Esophagus muscularis mucosa (tissue), 4 donors: ENCODE data around the gene TK2.

Experiments
- CTCF ChIP-seq, 3 experiments: fragments of 200-600 bp in 2 of 3; fragments of 450-650 bp in 1 of 3; sonication (generic) in 2 of 3; IDR thresholded peaks; one replicate each; pipeline ENCODE4 v1.5.1; 2017 to 2019; ENCODE audit warnings: antibody characterized with exemption in 3 of 3, mild to moderate bottlenecking in 2 of 3, moderate library complexity in 1 of 3
- EP300 ChIP-seq: sonication (generic); formaldehyde crosslinking; IDR thresholded peaks from one replicate; pipeline ENCODE4 v1.6.1; 2017; ENCODE audit warnings: antibody characterized with exemption
- POLR2A ChIP-seq: fragments of 450-650 bp; IDR thresholded peaks from one replicate; pipeline ENCODE4 v1.6.1; 2017; ENCODE audit warnings: antibody characterized with exemption, moderate library complexity, mild to moderate bottlenecking, low read depth
- POLR2AphosphoS5 ChIP-seq, 2 donors: sonication (generic); formaldehyde crosslinking; IDR thresholded peaks; one replicate each; pipeline ENCODE4 v1.6.1; 2017; ENCODE audit warnings: antibody characterized with exemption in 2 of 2

GRCh38 chr16:66562986-66563385 is 13.1 kb upstream of the TK2 start:
- no peak for TF ChIP-seq POLR2A
- TF ChIP-seq CTCF (IDR thresholded peaks at IDR 0.05), result no peak
- TF ChIP-seq POLR2AphosphoS5 (IDR thresholded peaks at IDR 0.05), result no peak
- no peak for TF ChIP-seq EP300
